Type B pancreatic cell (in vitro differentiated cells): ENCODE data around the gene ZNF460. TPM values are rescaled to one million over a fixed set of nuclear protein-coding genes. Genes with fewer than 3 reads are reported as not detected.
"Not testable (repeated sequence)": the region's sequence is repeated elsewhere in the genome, so short reads cannot be mapped to it uniquely, and the experiment has no call there.

ENCODE experiments used
- DNase-seq: peaks from one replicate; pipeline ENCODE4 v3.0.0; 2021; ENCODE audit warnings: mixed read lengths; ENCODE audit not compliant: unreplicated experiment; ENCODE audit errors: extremely low spot score
- H3K27ac Mint-ChIP-seq: 2 replicates; pipeline ENCODE4 v1.8.0; 2021; ENCODE audit warnings: mild to moderate bottlenecking, mixed read lengths
- H3K27me3 Mint-ChIP-seq: 2 replicates; pipeline ENCODE4 v1.8.0; 2021; ENCODE audit warnings: mixed read lengths
- H3K36me3 Mint-ChIP-seq: 2 replicates; pipeline ENCODE4 v1.8.0; 2021; ENCODE audit warnings: mixed read lengths
- H3K4me1 Mint-ChIP-seq: one replicate; pipeline ENCODE4 v1.8.0; 2021; ENCODE audit warnings: mixed read lengths; ENCODE audit not compliant: unreplicated experiment
- H3K4me3 Mint-ChIP-seq: 2 replicates; pipeline ENCODE4 v1.8.0; 2021; ENCODE audit warnings: mild to moderate bottlenecking, mixed read lengths
- H3K9me3 Mint-ChIP-seq: 2 replicates; pipeline ENCODE4 v1.8.0; 2021; ENCODE audit warnings: mixed read lengths
- CTCF ChIP-seq: fragments of 200-600 bp; sonication (generic); conservative IDR thresholded peaks from 2 replicates; pipeline ENCODE4 v1.5.0; 2021; ENCODE audit warnings: antibody characterized with exemption, mild to moderate bottlenecking
- total RNA-seq: library from RNA; stranded (reverse); gene quantifications from 2 replicates; pipeline ENCODE4 v1.2.1, GENCODE V29; 2021; ENCODE audit warnings: low replicate concordance

The ZNF460 gene
- total RNA-seq, 1 donor from 2014 or later: 58.4 TPM

GRCh38 chr19:57271280-57271679 is 9.0 kb upstream of the ZNF460 start:
- peaks cover 3% of the 10 kb centered on the region for H3K36me3 Mint-ChIP-seq
- no peak for DNase-seq
- no peaks in the 10 kb centered on the region for H3K4me1 Mint-ChIP-seq
- no peak overlapping the region for H3K27ac Mint-ChIP-seq
- H3K9me3 Mint-ChIP-seq: no peaks in the 10 kb centered on the region
- no peaks in the 10 kb centered on the region for H3K27me3 Mint-ChIP-seq
- H3K4me3 Mint-ChIP-seq: no peak overlapping the region
- TF ChIP-seq CTCF: no peak

- DNase-seq: no peak
- Mint-ChIP-seq H3K9me3 (no peaks in the 10 kb centered on the region), H3K4me3 (no peak overlapping the region), H3K36me3 (peaks cover 3% of the 10 kb centered on the region), H3K27ac (no peak overlapping the region), H3K4me1 (no peaks in the 10 kb centered on the region), H3K27me3 (no peaks in the 10 kb centered on the region)
- no peak for TF ChIP-seq CTCF
Observed at GRCh38 chr19:57273014-57273413, 7.3 kb upstream of the ZNF460 start.

GRCh38 chr19:57276430-57276829 is 3.9 kb upstream of the ZNF460 start:
- Mint-ChIP-seq H3K36me3 (peaks cover 9% of the 10 kb centered on the region), H3K9me3 (no peaks in the 10 kb centered on the region), H3K4me1 (peaks cover 6% of the 10 kb centered on the region), H3K4me3 (no peak overlapping the region), H3K27me3 (no peaks in the 10 kb centered on the region), H3K27ac (no peak overlapping the region)
- no peak for DNase-seq
- TF ChIP-seq CTCF: no peak

- H3K36me3 Mint-ChIP-seq: peaks cover 12% of the 10 kb centered on the region
- DNase-seq, H3K4me3 Mint-ChIP-seq, H3K9me3 Mint-ChIP-seq, H3K27ac Mint-ChIP-seq, H3K27me3 Mint-ChIP-seq: not testable (repeated sequence)
- peaks cover 21% of the 10 kb centered on the region for H3K4me1 Mint-ChIP-seq
Observed at GRCh38 chr19:57278481-57278880, 1.8 kb upstream of the ZNF460 start.

- no peak overlapping the region for H3K27ac Mint-ChIP-seq
- H3K36me3 Mint-ChIP-seq: peaks cover 12% of the 10 kb centered on the region
- H3K27me3 Mint-ChIP-seq: no peaks in the 10 kb centered on the region
- peaks cover 21% of the 10 kb centered on the region for H3K4me1 Mint-ChIP-seq
- DNase-seq: peak; percentile 87
- no peaks in the 10 kb centered on the region for H3K9me3 Mint-ChIP-seq
- H3K4me3 Mint-ChIP-seq: no peak overlapping the region
- peak; percentile 37 for TF ChIP-seq CTCF
Observed at GRCh38 chr19:57279418-57280164, 694 bp upstream of the ZNF460 start.

- Mint-ChIP-seq H3K36me3 (peaks cover 22% of the 10 kb centered on the region), H3K4me1 (peaks cover 21% of the 10 kb centered on the region), H3K9me3 (no peaks in the 10 kb centered on the region), H3K4me3 (no peak overlapping the region), H3K27ac (no peak overlapping the region), H3K27me3 (no peaks in the 10 kb centered on the region)
- no peak for TF ChIP-seq CTCF
- DNase-seq: no peak
Observed at GRCh38 chr19:57280962-57281400, 696 bp downstream of the ZNF460 start.
